H1 (cell line): Measurements from ENCODE around the gene ATAD3B. TPM values are rescaled to one million over a fixed set of nuclear protein-coding genes. Genes with fewer than 3 reads are reported as not detected.
"Not testable (repeated sequence)": the region's sequence is repeated elsewhere in the genome, so short reads cannot be mapped to it uniquely, and the experiment has no call there.

ENCODE experiments used
- CTCF ChIA-PET: fragments of 300-600 bp; sonication (Branson Sonifier 250); formaldehyde crosslinking; loops from one replicate; lab custom pipeline; 2021; ENCODE audit not compliant: partially characterized antibody; lab: Charles Lee
- POLR2A ChIA-PET: fragments of 300-600 bp; sonication (Branson Sonifier 250); formaldehyde crosslinking; loops from one replicate; lab custom pipeline; 2021; ENCODE audit warnings: inconsistent platforms; ENCODE audit not compliant: partially characterized antibody; lab: Charles Lee
- DNase-seq, 2 experiments: peaks; one replicate each; pipeline versions ENCODE4 v3.0.0 to v3.0.0-alpha.2; 2010 to 2022; ENCODE audit warnings: low spot score in 2 of 2, low read depth in 1 of 2, mixed read lengths in 1 of 2
- FAIRE-seq: peaks from 2 replicates; lab custom pipeline; 2011; peaks lifted over from hg19 to GRCh38; lab: Jason Lieb, UNC
- H2AFZ ChIP-seq: 2 replicates; pipeline ENCODE4 v1.8.1; 2012; ENCODE audit warnings: low read length, inconsistent platforms
- H2AK5ac ChIP-seq: 2 replicates; pipeline ENCODE4 v1.6.1; 2013; ENCODE audit warnings: low read depth, low read length
- H2BK120ac ChIP-seq: replicated peaks from 2 replicates; pipeline ENCODE3; 2013; ENCODE audit warnings: low read depth, low read length, inconsistent platforms
- H2BK12ac ChIP-seq: 2 replicates; pipeline ENCODE4 v1.6.1; 2013; ENCODE audit warnings: low read depth, low read length
- H2BK15ac ChIP-seq: 2 replicates; pipeline ENCODE4 v1.6.1; 2013; ENCODE audit warnings: low read length
- H2BK20ac ChIP-seq: 2 replicates; pipeline ENCODE4 v1.6.1; 2013; ENCODE audit warnings: low read length
- H2BK5ac ChIP-seq: 2 replicates; pipeline ENCODE4 v1.6.1; 2013; ENCODE audit warnings: low read depth, low read length
- H3K14ac ChIP-seq: 2 replicates; pipeline ENCODE4 v1.6.1; 2013; ENCODE audit warnings: inconsistent platforms; ENCODE audit not compliant: insufficient read length
- H3K18ac ChIP-seq: 2 replicates; pipeline ENCODE4 v1.6.1; 2013; ENCODE audit warnings: low read length; ENCODE audit errors: extremely low read depth
- H3K23ac ChIP-seq: 2 replicates; pipeline ENCODE4 v1.6.1; 2013; ENCODE audit warnings: inconsistent platforms; ENCODE audit not compliant: insufficient read length
- H3K23me2 ChIP-seq: 2 replicates; pipeline ENCODE4 v1.6.1; 2013; ENCODE audit warnings: low read depth, low read length
- H3K27ac ChIP-seq: 2 replicates; pipeline ENCODE4 v1.6.1; 2011; ENCODE audit warnings: low read depth, low read length, inconsistent platforms
- H3K27me3 ChIP-seq, 4 experiments: replicated peaks in 1 of 4; 1 replicate in 1 of 4; 2 replicates in 3 of 4; pipeline versions ENCODE4 v1.6.1 to v1.8.1; 2011 to 2013; ENCODE audit warnings: low read length in 3 of 4, mild to moderate bottlenecking in 3 of 4, inconsistent platforms in 2 of 4, mixed read lengths in 2 of 4, moderate library complexity in 1 of 4; ENCODE audit not compliant: control insufficient read depth in 3 of 4, insufficient read depth in 3 of 4; ENCODE audit errors: extremely low read depth in 1 of 4
- H3K36me3 ChIP-seq, 4 experiments: 2 replicates each; pipeline versions ENCODE4 v1.6.1 to v1.8.1; 2011 to 2013; ENCODE audit warnings: mild to moderate bottlenecking in 4 of 4, low read length in 3 of 4, moderate library complexity in 2 of 4, control low read depth in 1 of 4, inconsistent platforms in 1 of 4; ENCODE audit not compliant: insufficient read depth in 4 of 4, control insufficient read depth in 2 of 4
- H3K4ac ChIP-seq: replicated peaks from 2 replicates; pipeline ENCODE3; 2013; ENCODE audit warnings: low read length, low read depth, mixed read lengths, inconsistent platforms; ENCODE audit not compliant: insufficient read length
- H3K4me1 ChIP-seq, 4 experiments: replicated peaks in 1 of 4; 1 replicate in 1 of 4; 2 replicates in 3 of 4; pipeline versions ENCODE4 v1.6.1 to v1.8.1; 2011 to 2013; ENCODE audit warnings: low read length in 3 of 4, inconsistent platforms in 2 of 4, mixed read lengths in 1 of 4; ENCODE audit not compliant: insufficient read depth in 4 of 4, control insufficient read depth in 3 of 4
- H3K4me2 ChIP-seq, 2 experiments: 2 replicates each; pipeline versions ENCODE4 v1.6.1 to v1.8.1; 2011 to 2013; ENCODE audit warnings: low read depth in 2 of 2, low read length in 2 of 2, control low read depth in 1 of 2, inconsistent platforms in 1 of 2, mild to moderate bottlenecking in 1 of 2; ENCODE audit not compliant: insufficient read depth in 1 of 2
- H3K4me3 ChIP-seq, 4 experiments: fragments of 200-600, 300-600 bp in 1 of 4; sonication (generic), shearing (Covaris generic), sonication (Bioruptor Twin) in 1 of 4; 2 replicates each; pipeline versions ENCODE4 v1.5.1 to v1.8.1; 2011 to 2016; ENCODE audit warnings: low read length in 4 of 4, low read depth in 3 of 4, control low read depth in 2 of 4, inconsistent platforms in 2 of 4, mild to moderate bottlenecking in 2 of 4, mixed read lengths in 1 of 4, moderate library complexity in 1 of 4; ENCODE audit not compliant: insufficient read depth in 2 of 4; ENCODE audit errors: extremely low read depth in 1 of 4
- H3K56ac ChIP-seq: replicated peaks from 2 replicates; pipeline ENCODE3; 2013; ENCODE audit warnings: low read depth, mild to moderate bottlenecking, mixed read lengths, low read length, inconsistent platforms; ENCODE audit not compliant: insufficient read length
- H3K79me1 ChIP-seq: 2 replicates; pipeline ENCODE4 v1.6.1; 2013; ENCODE audit warnings: low read depth, low read length, control low read depth
- H3K79me2 ChIP-seq, 2 experiments: 2 replicates each; pipeline versions ENCODE4 v1.6.1 to v1.8.1; 2012 to 2013; ENCODE audit warnings: low read length in 2 of 2, mild to moderate bottlenecking in 2 of 2, inconsistent platforms in 1 of 2; ENCODE audit not compliant: insufficient read depth in 2 of 2, control insufficient read depth in 1 of 2
- H3K9ac ChIP-seq, 4 experiments: replicated peaks in 1 of 4; 1 replicate in 1 of 4; 2 replicates in 3 of 4; pipeline versions ENCODE4 v1.6.1 to v1.8.1; 2011 to 2013; ENCODE audit warnings: low read depth in 3 of 4, low read length in 3 of 4, control low read depth in 2 of 4, mild to moderate bottlenecking in 2 of 4, moderate library complexity in 2 of 4, inconsistent platforms in 1 of 4; ENCODE audit errors: extremely low read depth in 1 of 4
- H3K9me3 ChIP-seq, 2 experiments: 2 replicates each; pipeline versions ENCODE4 v1.6.1 to v1.8.1; 2012 to 2013; ENCODE audit warnings: mild to moderate bottlenecking in 2 of 2, moderate library complexity in 2 of 2, control low read depth in 1 of 2, inconsistent platforms in 1 of 2, low read depth in 1 of 2, low read length in 1 of 2, mixed read lengths in 1 of 2; ENCODE audit not compliant: insufficient read depth in 2 of 2
- H4K20me1 ChIP-seq, 2 experiments: replicated peaks in 1 of 2; 2 replicates each; pipeline versions ENCODE3 to v1.8.1; 2011 to 2013; ENCODE audit warnings: inconsistent platforms in 2 of 2, low read length in 2 of 2, mild to moderate bottlenecking in 1 of 2; ENCODE audit not compliant: insufficient read depth in 2 of 2, control insufficient read depth in 1 of 2
- H4K5ac ChIP-seq: 2 replicates; pipeline ENCODE4 v1.6.1; 2013; ENCODE audit warnings: low read length, low read depth, mixed read lengths, inconsistent platforms; ENCODE audit not compliant: insufficient read length
- H4K8ac ChIP-seq: 2 replicates; pipeline ENCODE4 v1.8.0; 2013; ENCODE audit warnings: mild to moderate bottlenecking, moderate library complexity, low read length, inconsistent platforms; ENCODE audit not compliant: insufficient read depth; ENCODE audit errors: extremely low read depth
- H4K91ac ChIP-seq: replicated peaks from 2 replicates; pipeline ENCODE3; 2013; ENCODE audit warnings: low read length, mixed read lengths, inconsistent platforms; ENCODE audit not compliant: insufficient read length
- WGBS, 2 experiments: shearing (Covaris generic) in 1 of 2; methylation state at CpG; one replicate each; pipeline versions ENCODE4 v1.1.6 to v1.1.7; 2013 to 2015; ENCODE audit warnings: low lambda C conversion rate in 2 of 2, mixed read lengths in 2 of 2, inconsistent platforms in 1 of 2, low coverage in 1 of 2, missing lambda C conversion rate in 1 of 2; ENCODE audit not compliant: insufficient replicate concordance in 2 of 2, insufficient coverage in 1 of 2, insufficient read length in 1 of 2; ENCODE audit errors: extremely low coverage in 1 of 2, missing lambda C conversion rate in 1 of 2; 5-methylcytosine and 5-hydroxymethylcytosine counted together
- polyA plus RNA-seq, 7 experiments: library from polyadenylated mRNA; depleted of rRNA in 3 of 7; stranded (reverse) in 5 of 7; unstranded in 2 of 7; fragments of >200 nt in 5 of 7; fragments of 200-250 nt in 2 of 7; gene quantifications; 1 replicate in 5 of 7; 2 replicates in 1 of 7; 4 replicates in 1 of 7; pipeline versions ENCODE4 v1.2.1 to v1.2.3, GENCODE V29; 2011 to 2013; ENCODE audit warnings: missing spikeins in 2 of 7, mixed read lengths in 2 of 7
- total RNA-seq: library from RNA; stranded (reverse); fragmentation: NEBNext Ultra II Directional; extraction: Animal tissue kit (Norgen Biotek cat#: 25700); gene quantifications from 2 replicates; pipeline ENCODE4 v1.2.1, GENCODE V29; 2021

ATAD3B gene
- total and polyA plus RNA-seq, 2 of the 8 experiments (the other 6 are each of a cell fraction or from before 2014, with no cell fraction given), result 31.3 to 63.0 TPM

DNA sequence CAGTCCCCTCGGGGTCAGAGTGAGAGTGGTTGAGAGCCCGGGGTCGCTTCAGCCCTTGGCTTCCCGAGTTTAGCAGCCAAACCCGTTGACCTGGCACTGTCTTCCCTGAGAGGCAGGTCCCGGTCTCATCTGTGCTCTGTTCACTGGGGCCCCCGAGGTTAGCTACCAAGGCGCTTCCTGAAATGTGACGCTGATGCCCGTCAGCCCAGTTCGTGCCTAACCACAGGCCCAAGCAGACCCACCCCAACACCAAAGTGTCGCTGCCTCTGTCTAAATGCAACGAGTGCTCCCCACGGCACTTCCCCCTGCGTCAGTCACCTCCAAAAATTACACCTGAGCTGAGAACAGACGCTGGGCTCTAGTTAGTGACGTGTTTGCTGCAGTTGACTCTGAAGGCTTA lies 4.4 kb downstream of the ATAD3B start:
- not testable (repeated sequence) for H2AFZ ChIP-seq
- POLR2A ChIA-PET, result interaction anchor here (0.7 to 1.4 kb wide), 2 partner anchors 12 to 745 kb away, joined by 3 to 4 read pairs; no protein-coding TSS in a partner anchor

More for the DNA sequence above, 4.4 kb downstream of the ATAD3B start:
- Histone ChIP-seq H3K36me3 (peaks cover 10 to 28% (median 19%) of the 10 kb centered on the region in 4 experiments), H4K20me1 (peaks cover 5 to 12% of the 10 kb centered on the region in 2 experiments), H3K79me2 (peaks cover 10 to 29% of the 10 kb centered on the region in 2 experiments)
- H2BK5ac ChIP-seq, H3K14ac ChIP-seq, H2BK20ac ChIP-seq, FAIRE-seq, H4K8ac ChIP-seq, H2BK12ac ChIP-seq, H2BK120ac ChIP-seq, H3K23me2 ChIP-seq, H3K23ac ChIP-seq, H3K56ac ChIP-seq, DNase-seq, H2AK5ac ChIP-seq, H3K18ac ChIP-seq, H3K4me2 ChIP-seq, H3K9ac ChIP-seq, H3K4me3 ChIP-seq, H3K9me3 ChIP-seq, H3K27ac ChIP-seq, H3K4me1 ChIP-seq, H2BK15ac ChIP-seq, H3K79me1 ChIP-seq, H3K27me3 ChIP-seq, H3K4ac ChIP-seq, H4K5ac ChIP-seq, H4K91ac ChIP-seq: not testable (repeated sequence)
- CTCF ChIA-PET, result interaction anchor here (1.1 to 2.1 kb wide), 3 partner anchors 23 to 35 kb away, joined by 3 to 6 read pairs (median 3); no protein-coding TSS in a partner anchor
- 89% methylated on average over 15 of the region's 17 CpGs; no CpG with 5 or more reads in 1 of the 2 experiments for WGBS, 2 experiments
